GM12801 (cell line): ENCODE measurements around the gene IGSF21.

ENCODE experiments used
- TF ChIP-seq, protein P1 (sequence below): IDR thresholded peaks from one replicate; pipeline ENCODE4 v1.5.1; 2011; ENCODE audit warnings: control low read depth; ENCODE audit not compliant: insufficient read length; ENCODE audit errors: extremely low read depth

IGSF21 gene

DNA sequence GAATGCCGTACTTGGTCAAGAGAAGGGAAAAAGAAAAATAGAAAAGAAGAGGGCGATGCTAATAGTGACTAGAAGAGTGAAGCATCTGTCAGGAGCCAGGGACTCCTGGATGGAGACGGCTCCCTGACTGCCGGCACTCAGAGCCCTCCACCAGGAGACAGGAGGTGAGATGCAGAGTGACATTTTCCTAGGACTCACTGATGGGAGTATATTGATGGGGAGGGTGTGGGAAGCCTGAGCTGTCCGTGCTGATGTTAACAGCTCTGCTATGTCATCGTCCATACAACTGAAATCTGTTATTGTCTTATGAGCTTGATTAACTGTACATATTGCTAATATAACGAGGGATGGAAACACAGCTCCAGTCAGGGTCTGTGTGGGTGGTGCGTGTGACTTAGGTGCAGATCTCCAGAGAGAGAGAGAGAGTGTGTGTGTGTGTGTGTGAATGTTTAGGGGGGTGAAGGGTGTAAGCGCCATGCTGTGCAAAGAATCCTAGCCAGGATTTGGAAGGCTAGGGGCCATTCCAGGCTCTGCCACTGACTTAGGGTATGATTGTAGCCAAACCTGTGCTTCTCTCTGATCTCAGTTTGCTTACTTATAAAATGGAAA, 250.1 kb downstream of the IGSF21 start:
- TF ChIP-seq, protein P1, sequence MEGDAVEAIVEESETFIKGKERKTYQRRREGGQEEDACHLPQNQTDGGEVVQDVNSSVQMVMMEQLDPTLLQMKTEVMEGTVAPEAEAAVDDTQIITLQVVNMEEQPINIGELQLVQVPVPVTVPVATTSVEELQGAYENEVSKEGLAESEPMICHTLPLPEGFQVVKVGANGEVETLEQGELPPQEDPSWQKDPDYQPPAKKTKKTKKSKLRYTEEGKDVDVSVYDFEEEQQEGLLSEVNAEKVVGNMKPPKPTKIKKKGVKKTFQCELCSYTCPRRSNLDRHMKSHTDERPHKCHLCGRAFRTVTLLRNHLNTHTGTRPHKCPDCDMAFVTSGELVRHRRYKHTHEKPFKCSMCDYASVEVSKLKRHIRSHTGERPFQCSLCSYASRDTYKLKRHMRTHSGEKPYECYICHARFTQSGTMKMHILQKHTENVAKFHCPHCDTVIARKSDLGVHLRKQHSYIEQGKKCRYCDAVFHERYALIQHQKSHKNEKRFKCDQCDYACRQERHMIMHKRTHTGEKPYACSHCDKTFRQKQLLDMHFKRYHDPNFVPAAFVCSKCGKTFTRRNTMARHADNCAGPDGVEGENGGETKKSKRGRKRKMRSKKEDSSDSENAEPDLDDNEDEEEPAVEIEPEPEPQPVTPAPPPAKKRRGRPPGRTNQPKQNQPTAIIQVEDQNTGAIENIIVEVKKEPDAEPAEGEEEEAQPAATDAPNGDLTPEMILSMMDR = no peak

DNA sequence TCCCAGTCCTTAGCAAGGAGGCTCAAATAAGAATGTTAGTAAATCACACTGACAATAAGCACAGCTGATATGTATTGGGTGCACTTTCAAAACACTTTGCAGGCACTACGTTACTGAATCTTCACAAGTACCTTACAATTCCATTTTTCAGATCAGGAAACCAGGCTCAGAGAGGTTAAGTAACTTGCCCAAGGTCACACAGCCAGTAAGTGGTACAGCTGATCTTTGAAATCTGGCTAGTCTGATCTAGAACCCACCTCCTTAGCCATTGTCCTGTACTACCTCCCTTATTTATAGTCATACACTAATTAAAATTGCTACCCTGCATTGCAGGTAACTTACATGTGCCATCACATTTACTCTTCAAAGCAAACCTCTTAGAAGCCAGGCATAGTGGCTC, 251.0 kb downstream of the IGSF21 start:
- TF ChIP-seq, protein P1 = no peak

DNA sequence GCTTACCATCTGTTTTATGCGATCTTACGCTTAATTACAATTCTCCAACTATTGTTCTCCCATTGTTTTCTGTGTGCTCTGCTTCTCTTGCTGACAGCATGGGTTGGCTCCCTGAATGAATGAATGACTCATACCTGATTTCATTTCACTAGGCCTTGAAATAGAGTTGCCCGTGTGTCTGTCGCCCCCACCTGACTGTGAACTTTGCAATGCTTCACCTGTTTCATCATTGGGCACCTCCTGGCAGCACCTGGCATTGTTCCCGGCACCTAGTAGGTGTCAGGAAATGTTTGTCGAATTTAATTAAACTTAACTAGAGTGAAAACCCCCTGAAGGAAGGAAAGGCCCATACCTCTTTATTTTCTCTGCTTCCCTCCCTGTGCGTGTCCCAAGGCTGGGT, 252.7 kb downstream of the IGSF21 start:
- TF ChIP-seq, protein P1 = no peak

DNA sequence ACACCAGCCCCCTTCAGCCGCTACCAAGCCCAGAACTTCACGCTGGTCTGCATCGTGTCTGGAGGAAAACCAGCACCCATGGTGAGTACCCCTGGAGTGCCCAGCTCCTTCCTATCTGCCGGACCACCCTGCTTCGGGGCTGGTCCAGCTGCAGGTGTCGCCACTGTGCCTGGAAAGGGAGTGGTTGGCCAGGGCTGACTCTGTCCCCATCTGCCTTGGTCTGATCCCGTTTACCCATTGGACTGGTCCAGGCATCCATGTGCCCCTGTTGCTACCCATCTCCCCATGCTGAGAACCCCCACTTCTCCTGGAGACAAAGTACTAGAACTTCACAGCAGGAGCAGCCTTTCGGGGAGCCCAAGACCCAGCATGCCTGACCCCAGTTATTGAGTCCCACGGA, 254.6 kb downstream of the IGSF21 start:
- TF ChIP-seq, protein P1 = no peak

DNA sequence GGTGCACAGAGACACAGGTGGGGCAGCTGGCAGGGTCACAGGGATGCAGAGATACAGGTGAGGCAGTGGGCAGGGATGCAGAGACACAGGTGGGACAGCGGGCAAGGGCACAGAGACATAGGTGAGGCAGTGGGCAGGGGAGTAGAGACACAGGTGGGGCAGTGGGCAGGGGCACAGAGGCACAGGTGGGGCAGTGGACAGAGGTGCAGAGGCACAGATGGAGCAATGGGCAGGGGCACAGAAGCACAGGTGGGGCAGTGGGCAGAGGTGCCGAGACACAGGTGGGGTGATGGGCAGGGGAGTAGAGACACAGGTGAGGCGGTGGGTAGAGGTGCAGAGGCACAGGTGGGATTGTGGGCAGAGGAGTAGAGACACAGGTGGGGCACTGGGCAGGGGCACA, 255.8 kb downstream of the IGSF21 start:
- TF ChIP-seq, protein P1 = no peak

DNA sequence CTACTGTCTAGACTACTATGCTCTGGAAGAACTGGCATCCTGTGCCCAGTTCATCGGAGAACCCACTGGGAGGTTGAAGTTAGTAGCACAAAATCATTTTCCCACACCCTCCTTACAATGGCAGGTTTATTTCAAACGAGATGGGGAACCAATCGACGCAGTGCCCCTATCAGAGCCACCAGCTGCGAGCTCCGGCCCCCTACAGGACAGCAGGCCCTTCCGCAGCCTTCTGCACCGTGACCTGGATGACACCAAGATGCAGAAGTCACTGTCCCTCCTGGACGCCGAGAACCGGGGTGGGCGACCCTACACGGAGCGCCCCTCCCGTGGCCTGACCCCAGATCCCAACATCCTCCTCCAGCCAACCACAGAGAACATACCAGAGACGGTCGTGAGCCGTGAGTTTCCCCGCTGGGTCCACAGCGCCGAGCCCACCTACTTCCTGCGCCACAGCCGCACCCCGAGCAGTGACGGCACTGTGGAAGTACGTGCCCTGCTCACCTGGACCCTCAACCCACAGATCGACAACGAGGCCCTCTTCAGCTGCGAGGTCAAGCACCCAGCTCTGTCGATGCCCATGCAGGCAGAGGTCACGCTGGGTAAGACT, 257.6 kb downstream of the IGSF21 start:
- TF ChIP-seq, protein P1 = no peak

DNA sequence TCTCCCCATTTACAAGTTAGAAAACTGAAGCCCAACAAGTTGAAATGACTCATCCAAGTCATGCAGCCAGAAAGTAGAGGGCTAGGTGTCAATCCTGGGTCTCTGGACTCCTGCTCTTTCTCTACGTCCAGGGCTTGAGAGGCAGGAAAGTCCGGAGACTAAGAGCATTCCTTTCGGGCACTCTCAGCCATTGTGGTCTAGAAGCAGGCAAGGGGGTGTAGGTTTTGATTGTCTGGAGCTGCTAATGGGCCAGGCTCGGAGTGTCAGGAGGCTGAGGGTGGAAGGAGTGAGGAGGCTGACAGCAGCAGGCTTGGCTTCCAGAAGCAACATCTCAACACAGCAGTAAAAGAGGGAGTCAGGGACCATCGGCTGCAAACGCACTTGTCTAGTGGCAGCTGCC, 265.6 kb downstream of the IGSF21 start:
- TF ChIP-seq, protein P1 = no peak
